OCI-LY3 (cell line): Measurements from ENCODE around the gene CD274.

ENCODE experiments used
- H2AFZ ChIP-seq: fragments of 200-600, 300-600 bp; shearing (Covaris generic); 2 replicates; pipeline ENCODE4 v1.6.0; 2014; ENCODE audit warnings: antibody characterized with exemption, low read depth, low read length
- H3K27ac ChIP-seq: fragments of 200-600, 300-600 bp; sonication (generic); 2 replicates; pipeline ENCODE4 v1.5.1; 2014; ENCODE audit warnings: mild to moderate bottlenecking, low read length, moderate library complexity, mixed read lengths
- H3K27me3 ChIP-seq: fragments of 200-600, 300-600 bp; sonication (generic); 2 replicates; pipeline ENCODE4 v1.6.1; 2014; ENCODE audit warnings: low read depth, low read length, mixed read lengths
- H3K36me3 ChIP-seq: fragments of 200-600, 300-600 bp; sonication (generic); replicated peaks from 2 replicates; pipeline ENCODE3; 2014; ENCODE audit warnings: low read depth, low read length, mixed read lengths
- H3K4me1 ChIP-seq: fragments of 300-600, 200-600 bp; sonication (generic); 2 replicates; pipeline ENCODE4 v1.6.1; 2014; ENCODE audit warnings: low read length, mixed read lengths
- H3K4me2 ChIP-seq: fragments of 200-600, 300-600 bp; sonication (generic); 2 replicates; pipeline ENCODE4 v1.6.1; 2014; ENCODE audit warnings: low read length, mixed read lengths
- H3K4me3 ChIP-seq: fragments of 300-600, 200-600 bp; sonication (generic); 2 replicates; pipeline ENCODE4 v1.5.1; 2014; ENCODE audit warnings: antibody characterized with exemption, mild to moderate bottlenecking, low read length, moderate library complexity
- H3K79me2 ChIP-seq: fragments of 300-600, 200-600 bp; shearing (Covaris generic); 2 replicates; pipeline ENCODE4 v1.6.1; 2014; ENCODE audit warnings: mild to moderate bottlenecking, low read length, mixed read lengths
- H3K9ac ChIP-seq: fragments of 300-600, 200-600 bp; shearing (Covaris generic); 2 replicates; pipeline ENCODE4 v1.6.0; 2014; ENCODE audit warnings: mild to moderate bottlenecking, low read length, moderate library complexity
- H3K9me3 ChIP-seq: fragments of 200-600, 300-600 bp; shearing (Covaris generic); 2 replicates; pipeline ENCODE4 v1.6.1; 2014; ENCODE audit warnings: low read length, mixed read lengths; ENCODE audit not compliant: insufficient read depth
- H4K20me1 ChIP-seq: fragments of 200-600, 300-600 bp; sonication (generic); 2 replicates; pipeline ENCODE4 v1.6.1; 2016; ENCODE audit warnings: low read length, mixed read lengths; ENCODE audit not compliant: insufficient read depth
- CTCF ChIP-seq: fragments of 200-600, 300-600 bp; sonication (generic); IDR thresholded peaks from 2 replicates; pipeline ENCODE4 v1.5.1; 2014; ENCODE audit warnings: antibody characterized with exemption, low read length, low read depth
- EZH2phosphoT487 ChIP-seq: fragments of 200-600 bp; shearing (Covaris generic); IDR thresholded peaks from 2 replicates; pipeline ENCODE4 v1.6.1; 2018; ENCODE audit warnings: antibody characterized with exemption, mixed run types, low read depth

CD274 gene

DNA sequence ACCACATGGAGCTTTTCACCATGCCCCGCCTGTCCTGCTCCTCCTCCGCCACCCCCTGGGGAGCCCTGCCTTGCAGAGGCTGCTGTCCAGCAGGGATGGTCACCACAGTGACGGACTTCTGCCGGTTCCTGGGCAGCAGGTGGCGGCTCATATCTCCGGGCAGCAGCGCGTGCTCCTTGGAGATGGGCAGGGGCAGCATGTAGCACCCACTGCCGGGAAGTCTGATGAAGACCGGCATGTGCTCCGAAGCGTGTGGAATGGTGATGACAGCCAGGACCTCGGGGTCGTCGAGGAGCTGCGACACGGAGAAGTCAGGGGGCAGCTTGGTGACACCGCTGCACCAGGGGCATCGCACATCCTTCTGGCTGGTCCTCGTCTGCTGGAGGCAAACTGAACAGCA is 31.9 kb upstream of the CD274 start:
- no peaks in the 10 kb centered on the region for H3K27me3 ChIP-seq

GRCh38 chr9:5419987-5420386 is 30.4 kb upstream of the CD274 start:
- Histone ChIP-seq H3K27me3 (no peaks in the 10 kb centered on the region), H3K4me2 (no peak overlapping the region), H2AFZ (no peak overlapping the region), H3K36me3 (no peaks in the 10 kb centered on the region), H3K27ac (no peak overlapping the region), H3K9me3 (no peaks in the 10 kb centered on the region), H4K20me1 (no peaks in the 10 kb centered on the region), H3K79me2 (no peaks in the 10 kb centered on the region), H3K4me3 (no peak overlapping the region), H3K9ac (no peak overlapping the region), H3K4me1 (no peaks in the 10 kb centered on the region)
- TF ChIP-seq CTCF, result no peak
- TF ChIP-seq EZH2phosphoT487, result no peak

More for the DNA sequence above, 31.9 kb upstream of the CD274 start:
- H3K4me1 ChIP-seq, result no peaks in the 10 kb centered on the region
- no peaks in the 10 kb centered on the region for H3K79me2 ChIP-seq
- H3K27ac ChIP-seq, result no peak overlapping the region
- H3K4me3 ChIP-seq, result no peak overlapping the region
- H4K20me1 ChIP-seq, result no peaks in the 10 kb centered on the region
- H3K36me3 ChIP-seq, result no peaks in the 10 kb centered on the region
- no peak overlapping the region for H3K4me2 ChIP-seq
- no peak overlapping the region for H3K9ac ChIP-seq
- H3K9me3 ChIP-seq, result no peaks in the 10 kb centered on the region
- H2AFZ ChIP-seq, result no peak overlapping the region
- TF ChIP-seq EZH2phosphoT487 (no peak), CTCF (no peak)

GRCh38 chr9:5421163-5421562 is 29.2 kb upstream of the CD274 start:
- H3K27me3 ChIP-seq, result no peaks in the 10 kb centered on the region
- TF ChIP-seq CTCF, result no peak
- no peaks in the 10 kb centered on the region for H4K20me1 ChIP-seq
- H3K4me3 ChIP-seq, result no peak overlapping the region
- no peaks in the 10 kb centered on the region for H3K9me3 ChIP-seq
- H3K4me1 ChIP-seq, result no peaks in the 10 kb centered on the region
- H3K79me2 ChIP-seq, result no peaks in the 10 kb centered on the region
- no peaks in the 10 kb centered on the region for H3K36me3 ChIP-seq
- no peak overlapping the region for H2AFZ ChIP-seq
- no peak overlapping the region for H3K27ac ChIP-seq
- no peak overlapping the region for H3K4me2 ChIP-seq
- H3K9ac ChIP-seq, result no peak overlapping the region

- no peaks in the 10 kb centered on the region for H4K20me1 ChIP-seq
- H2AFZ ChIP-seq, result no peak overlapping the region
- H3K4me1 ChIP-seq, result no peaks in the 10 kb centered on the region
- H3K27ac ChIP-seq, result no peak overlapping the region
- no peaks in the 10 kb centered on the region for H3K79me2 ChIP-seq
- H3K36me3 ChIP-seq, result no peaks in the 10 kb centered on the region
- no peaks in the 10 kb centered on the region for H3K27me3 ChIP-seq
- H3K9ac ChIP-seq, result no peak overlapping the region
- TF ChIP-seq CTCF, result no peak
- TF ChIP-seq EZH2phosphoT487, result no peak
- no peak overlapping the region for H3K4me3 ChIP-seq
- no peaks in the 10 kb centered on the region for H3K9me3 ChIP-seq
- H3K4me2 ChIP-seq, result no peak overlapping the region
Measured at GRCh38 chr9:5422276-5422675, 28.1 kb upstream of the CD274 start.
